CD4-positive, alpha-beta T cell treated with Interleukin-4 for 4 hours (primary cell): ENCODE measurements around the gene IGFALS.

Experiments
- DNase-seq: peaks from one replicate; pipeline ENCODE4 v3.0.0-alpha.2; 2020

Gene IGFALS

GRCh38 chr16:1763521-1764511 lies 29.7 kb downstream of the IGFALS start:
- no peak for DNase-seq

- DNase-seq: no peak
These were observed 30.5 kb downstream of the IGFALS start for GRCh38 chr16:1762879-1763520.

GRCh38 chr16:1762196-1762878 lies 31.2 kb downstream of the IGFALS start:
- no peak for DNase-seq

- no peak for DNase-seq
These were observed 31.8 kb downstream of the IGFALS start for GRCh38 chr16:1761751-1762150.

- DNase-seq: no peak
These were observed 32.6 kb downstream of the IGFALS start for GRCh38 chr16:1760911-1761310.

- DNase-seq: no peak
These were observed 34.0 kb downstream of the IGFALS start for GRCh38 chr16:1759511-1759910.

- no peak for DNase-seq
These were observed 34.6 kb downstream of the IGFALS start for GRCh38 chr16:1758923-1759322.

GRCh38 chr16:1757714-1758461 lies 35.6 kb downstream of the IGFALS start:
- no peak for DNase-seq

GRCh38 chr16:1754204-1754603 lies 39.3 kb downstream of the IGFALS start:
- DNase-seq: no peak

GRCh38 chr16:1752853-1753252 lies 40.7 kb downstream of the IGFALS start:
- no peak for DNase-seq

- no peak for DNase-seq
These were observed 41.6 kb downstream of the IGFALS start for GRCh38 chr16:1751946-1752345.

GRCh38 chr16:1749152-1750117 lies 44.1 kb downstream of the IGFALS start:
- DNase-seq: no peak

GRCh38 chr16:1747934-1748333 lies 45.6 kb downstream of the IGFALS start:
- no peak for DNase-seq

GRCh38 chr16:1746693-1747195 lies 46.8 kb downstream of the IGFALS start:
- no peak for DNase-seq

GRCh38 chr16:1745900-1746692 lies 47.4 kb downstream of the IGFALS start:
- DNase-seq: no peak

GRCh38 chr16:1745181-1745899 lies 48.2 kb downstream of the IGFALS start:
- no peak for DNase-seq

GRCh38 chr16:1744338-1744840 lies 49.1 kb downstream of the IGFALS start:
- no peak for DNase-seq

GRCh38 chr16:1743376-1744337 lies 49.8 kb downstream of the IGFALS start:
- DNase-seq: no peak
